Measurements from ENCODE around the gene ARL2BP. TPM values are rescaled to one million over a fixed set of nuclear protein-coding genes. Genes with fewer than 3 reads are reported as not detected.

ARL2BP gene
- total and polyA plus RNA-seq, 2 donors (not counting 1 experiment from before 2014, with no cell fraction given): 32.5 to 38.8 TPM

- H3K27me3 Mint-ChIP-seq: no peaks in the 10 kb centered on the region
- intact Hi-C loops (cut with micrococcal nuclease): no loop called here
- TF ChIP-seq CTCF (IDR thresholded peaks at IDR 0.05): no peak
- TF ChIP-seq EZH2 (IDR thresholded peaks at IDR 0.05; ENCODE audit: borderline replicate concordance, insufficient read depth, low read depth, low read length, poor library complexity, severe bottlenecking): no peak
- Histone ChIP-seq H3K9me3 (ENCODE audit: control extremely low read depth in 1 of 3, control insufficient read depth in 2 of 3, insufficient read depth in 1 of 3, low read length in 2 of 3) (no peaks in the 10 kb centered on the region), H3K4me1 (ENCODE audit: control insufficient read depth in 2 of 2, insufficient read depth in 2 of 2, low read length in 2 of 2) (peaks cover 10 to 21% of the 10 kb centered on the region in 2 donors), H3K4me3 (ENCODE audit: control extremely low read depth in 1 of 5, extremely low read depth in 1 of 5, insufficient read depth in 1 of 5, low read depth in 2 of 5, low read length in 4 of 5) (peak overlapping the region in 1 of 5 experiments; percentile 2), H3K27me3 (replicated peaks in 1 of 4; ENCODE audit: control extremely low read depth in 1 of 4, control insufficient read depth in 3 of 4, insufficient read depth in 4 of 4, low read length in 3 of 4) (no peaks in the 10 kb centered on the region), H3K27ac (ENCODE audit: low read length in 2 of 2) (no peak overlapping the region), H3K9ac (ENCODE audit: low read length) (no peak overlapping the region), H3K79me2 (ENCODE audit: control insufficient read depth, insufficient read depth, low read length) (no peaks in the 10 kb centered on the region), H2AFZ (ENCODE audit: insufficient read depth, low read depth, low read length, poor library complexity, severe bottlenecking) (peak overlapping the region; percentile 45), H3K36me3 (replicated peaks in 1 of 2; ENCODE audit: control extremely low read depth in 1 of 2, control insufficient read depth in 1 of 2, extremely low read depth in 1 of 2, insufficient read depth in 2 of 2, low read length in 1 of 2) (no peaks in the 10 kb centered on the region), H4K20me1 (ENCODE audit: control insufficient read depth, insufficient read depth, low read length, poor library complexity, severe bottlenecking) (no peaks in the 10 kb centered on the region), H3K4me2 (replicated peaks; ENCODE audit: low read depth, low read length, poor library complexity, severe bottlenecking) (peak overlapping the region; percentile 9)
- peak overlapping the region; percentile 48 for H3K4me3 Mint-ChIP-seq
- 92% methylated on average over 7 of the region's 13 CpGs for WGBS (ENCODE audit: insufficient coverage)
- POLR2A ChIA-PET: no interaction called here
- peak overlapping the region; percentile 56 for H3K27ac Mint-ChIP-seq
- no peaks in the 10 kb centered on the region for H3K9me3 Mint-ChIP-seq (ENCODE audit: insufficient read depth)
- CTCF ChIA-PET: interaction anchor here (1.3 to 18.1 kb wide), 3 partner anchors 17 to 505 kb away, joined by 3 to 364 read pairs (median 3); no protein-coding TSS in a partner anchor
- H3K4me1 Mint-ChIP-seq: peaks cover 6% of the 10 kb centered on the region
- ATAC-seq (ENCODE audit: low read depth) (no peak), DNase-seq (peak; percentile 35)
These were observed 52.8 kb downstream of the ARL2BP start for GRCh38 chr16:57297856-57298255.

- no peak overlapping the region for H3K4me3 Mint-ChIP-seq
- Histone ChIP-seq H3K4me3 (ENCODE audit: control extremely low read depth in 1 of 5, extremely low read depth in 1 of 5, insufficient read depth in 1 of 5, low read depth in 2 of 5, low read length in 4 of 5) (peak overlapping the region; percentile 59 to 89 (median 71)), H3K79me2 (ENCODE audit: control insufficient read depth, insufficient read depth, low read length) (no peaks in the 10 kb centered on the region), H3K4me2 (replicated peaks; ENCODE audit: low read depth, low read length, poor library complexity, severe bottlenecking) (peak overlapping the region; percentile 78), H3K36me3 (replicated peaks in 1 of 2; ENCODE audit: control extremely low read depth in 1 of 2, control insufficient read depth in 1 of 2, extremely low read depth in 1 of 2, insufficient read depth in 2 of 2, low read length in 1 of 2) (no peaks in the 10 kb centered on the region), H3K27ac (ENCODE audit: low read length in 2 of 2) (peak overlapping the region; percentile 76 to 85), H3K4me1 (ENCODE audit: control insufficient read depth in 2 of 2, insufficient read depth in 2 of 2, low read length in 2 of 2) (peaks cover 11 to 27% of the 10 kb centered on the region in 2 donors), H3K9ac (ENCODE audit: low read length) (peak overlapping the region; percentile 82), H3K9me3 (ENCODE audit: control extremely low read depth in 1 of 3, control insufficient read depth in 2 of 3, insufficient read depth in 1 of 3, low read length in 2 of 3) (no peaks in the 10 kb centered on the region), H3K27me3 (replicated peaks in 1 of 4; ENCODE audit: control extremely low read depth in 1 of 4, control insufficient read depth in 3 of 4, insufficient read depth in 4 of 4, low read length in 3 of 4) (no peaks in the 10 kb centered on the region), H2AFZ (ENCODE audit: insufficient read depth, low read depth, low read length, poor library complexity, severe bottlenecking) (peak overlapping the region; percentile 56), H4K20me1 (ENCODE audit: control insufficient read depth, insufficient read depth, low read length, poor library complexity, severe bottlenecking) (no peaks in the 10 kb centered on the region)
- H3K27me3 Mint-ChIP-seq: no peaks in the 10 kb centered on the region
- intact Hi-C loops (cut with micrococcal nuclease): loop anchor here (1.0 kb wide), 1 partner anchor 15 kb away; the partner anchor contains the start of gene PLLP
- POLR2A ChIA-PET: interaction anchor here (0.6 to 1.7 kb wide), 5 partner anchors 54 to 277 kb away, joined by 3 to 14 read pairs (median 4); partner anchors contain the start of genes ARL2BP, PSME3IP1 and RSPRY1
- no peaks in the 10 kb centered on the region for H3K9me3 Mint-ChIP-seq (ENCODE audit: insufficient read depth)
- CTCF ChIA-PET: interaction anchor here (0.8 to 18.1 kb wide), 10 partner anchors 13 to 506 kb away, joined by 3 to 364 read pairs (median 6); partner anchors contain the start of genes CIAPIN1 and COQ9
- TF ChIP-seq EZH2 (IDR thresholded peaks at IDR 0.05; ENCODE audit: borderline replicate concordance, insufficient read depth, low read depth, low read length, poor library complexity, severe bottlenecking) (no peak), CTCF (IDR thresholded peaks at IDR 0.05) (peak; percentile 40)
- H3K4me1 Mint-ChIP-seq: peaks cover 13% of the 10 kb centered on the region
- DNase-seq (no peak), ATAC-seq (ENCODE audit: low read depth) (peak; percentile 21)
- 29% methylated on average over 12 of the region's 14 CpGs for WGBS (ENCODE audit: insufficient coverage)
- H3K27ac Mint-ChIP-seq: no peak overlapping the region
These were observed 54.1 kb downstream of the ARL2BP start for GRCh38 chr16:57299009-57299718.

Measured in B cell (primary cell).